HG03175 (cell line): ENCODE measurements around the gene AANAT.
A peak's percentile ranks its signal among the peaks of the same experiment; 100 is the strongest.

Experiments
- ATAC-seq: cut with Tn5 transposase; IDR thresholded peaks from one replicate; pipeline ENCODE4 v1.9.1; 2021; ENCODE audit warnings: mild to moderate bottlenecking, moderate library complexity; ENCODE audit not compliant: unreplicated experiment

Gene AANAT

DNA sequence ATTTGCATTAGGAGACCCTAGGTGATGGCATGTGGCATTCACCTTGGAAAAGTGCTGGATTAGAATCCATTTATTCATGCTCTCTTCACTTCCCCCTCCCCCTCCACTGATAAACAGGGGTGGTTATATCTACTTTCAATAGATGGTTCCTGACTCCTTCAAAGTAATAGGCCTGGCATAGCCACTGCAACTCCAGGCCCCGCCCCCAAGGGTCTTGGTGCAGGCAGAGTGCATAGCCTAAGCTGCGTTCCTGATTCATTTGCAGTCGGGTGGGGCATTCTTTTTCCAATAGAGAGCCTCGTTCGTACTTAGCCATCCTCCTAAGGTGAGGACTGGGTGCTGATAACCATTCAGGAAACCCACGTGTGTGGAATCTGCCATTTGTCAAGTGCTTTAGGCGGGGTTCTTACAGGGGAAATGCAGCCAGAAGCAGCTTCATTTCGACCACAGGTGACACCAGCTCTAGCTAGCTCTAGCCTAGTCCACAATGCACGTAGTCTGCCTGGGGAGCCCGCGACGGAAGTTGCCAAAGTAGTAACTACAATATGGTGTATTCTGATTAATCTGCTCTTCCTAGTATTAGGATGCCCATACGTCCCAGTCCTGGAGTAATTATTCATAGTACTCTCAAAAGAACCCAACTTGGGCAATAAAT, 25.6 kb upstream of the AANAT start:
- ATAC-seq: no peak

DNA sequence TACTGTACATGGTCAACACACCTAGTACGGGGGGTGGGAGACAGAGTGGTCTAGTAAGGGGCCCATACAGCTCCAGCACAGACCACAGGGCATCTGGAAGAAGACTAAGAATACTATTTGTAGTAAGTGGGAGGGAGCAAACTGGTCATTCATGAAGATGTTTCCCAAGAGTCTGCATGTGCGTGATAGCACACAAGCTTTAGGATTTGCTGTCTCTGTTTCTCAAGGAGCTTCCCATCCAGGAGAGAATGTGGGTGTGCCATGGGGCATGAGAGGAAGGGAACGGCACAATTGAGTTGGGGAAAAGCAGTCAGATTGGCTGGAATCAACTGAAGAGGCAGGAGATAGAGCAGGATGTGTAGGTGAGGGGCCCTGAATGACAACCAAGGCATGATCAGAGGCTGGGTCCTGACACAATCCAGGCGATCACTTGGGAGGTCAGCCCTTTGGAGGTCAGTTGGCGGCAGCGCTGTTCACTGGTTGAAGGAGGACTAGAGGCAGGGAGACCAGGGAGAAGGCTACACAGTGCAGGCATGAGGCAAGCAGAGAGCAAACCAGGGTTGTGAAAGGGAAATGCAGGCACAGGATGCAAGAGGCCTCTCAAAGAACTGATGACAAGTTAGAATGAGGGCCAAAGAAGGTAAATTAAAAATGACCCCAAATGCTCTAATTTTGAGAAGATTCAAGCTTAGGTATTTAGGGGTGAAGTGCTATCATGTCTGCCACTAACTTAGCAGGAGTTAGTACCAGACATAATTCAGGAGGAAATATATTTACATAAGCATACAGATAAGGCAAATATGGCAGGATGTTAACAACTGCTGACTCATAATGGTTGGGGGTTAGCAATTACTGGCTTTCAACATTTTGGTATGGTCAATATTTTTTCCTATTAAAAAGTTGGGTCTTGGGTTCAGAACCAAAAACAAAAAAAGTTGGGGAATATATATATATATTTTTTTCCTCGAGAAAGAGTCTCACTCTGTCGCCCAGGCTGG, 24.8 kb upstream of the AANAT start:
- ATAC-seq: no peak

DNA sequence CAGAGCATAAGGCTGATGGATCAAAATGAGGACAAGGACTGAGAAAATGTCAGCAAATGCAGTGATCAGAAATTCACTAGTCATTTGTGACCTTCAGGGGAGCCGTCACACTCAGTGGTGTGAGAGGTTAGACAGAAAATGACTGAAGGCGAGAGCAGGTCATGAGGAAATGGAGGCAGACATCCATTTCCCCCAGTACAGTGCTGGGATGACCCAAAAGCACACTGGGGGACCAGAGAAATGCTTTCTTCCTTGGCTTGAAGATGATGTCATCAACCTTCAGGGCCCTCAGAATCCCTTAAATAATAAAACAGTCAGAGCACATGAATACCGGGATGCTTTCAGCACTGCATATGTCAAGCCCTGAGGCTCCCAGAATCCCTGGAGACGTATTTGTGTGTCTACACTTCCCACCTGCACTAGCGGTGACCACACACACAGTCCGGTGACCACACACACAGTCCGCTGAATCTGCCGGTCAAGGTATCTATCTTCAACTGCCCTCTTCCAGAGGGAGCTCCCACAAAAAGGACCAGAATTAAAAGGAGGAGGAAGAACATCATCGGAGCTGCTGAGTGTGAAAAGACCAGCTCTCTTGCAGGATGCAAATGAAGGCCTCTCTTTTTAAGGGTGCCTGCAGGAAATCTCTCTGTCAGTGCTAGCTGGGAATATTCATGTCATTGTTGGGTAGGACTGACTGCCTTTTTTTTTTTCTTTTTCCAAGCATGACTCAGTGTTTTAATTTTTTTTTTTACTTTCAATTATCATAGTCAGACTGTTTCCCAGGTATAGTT, 22.7 kb upstream of the AANAT start:
- no peak for ATAC-seq

DNA sequence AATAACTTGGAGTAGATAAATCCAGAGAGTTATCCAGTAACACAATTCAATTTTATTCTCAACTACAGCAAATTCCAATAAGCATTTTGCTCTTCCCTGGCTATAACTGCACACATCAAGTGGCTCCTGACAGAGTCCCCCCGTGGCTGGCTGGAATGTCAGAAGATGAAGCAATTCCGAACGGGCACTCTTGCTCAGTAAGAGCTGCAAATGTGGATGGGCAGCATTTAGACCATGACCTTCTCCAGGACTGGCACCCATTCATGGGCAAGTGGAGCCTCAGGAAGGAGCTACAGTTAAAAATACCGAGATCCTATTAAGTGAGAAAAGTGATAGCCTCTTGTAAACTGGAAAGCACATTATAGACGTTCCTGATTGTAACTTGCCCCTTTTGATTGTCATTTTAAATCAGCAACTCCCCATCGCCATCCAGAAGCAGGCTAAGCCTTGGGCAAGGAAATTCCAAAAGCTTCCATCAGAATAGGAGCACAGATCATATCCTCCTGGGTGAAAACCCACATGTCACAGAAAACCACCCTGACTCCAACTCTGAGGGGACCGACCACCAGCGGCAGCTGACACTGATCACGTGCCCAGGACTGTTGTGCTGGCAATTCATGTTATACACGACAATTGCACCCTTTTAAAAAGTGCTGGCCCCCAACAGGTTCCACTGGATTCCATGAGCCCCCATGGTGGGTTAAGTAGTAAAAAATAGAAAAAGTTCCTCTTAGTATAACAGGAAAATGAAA, 21.5 kb upstream of the AANAT start:
- ATAC-seq: no peak

DNA sequence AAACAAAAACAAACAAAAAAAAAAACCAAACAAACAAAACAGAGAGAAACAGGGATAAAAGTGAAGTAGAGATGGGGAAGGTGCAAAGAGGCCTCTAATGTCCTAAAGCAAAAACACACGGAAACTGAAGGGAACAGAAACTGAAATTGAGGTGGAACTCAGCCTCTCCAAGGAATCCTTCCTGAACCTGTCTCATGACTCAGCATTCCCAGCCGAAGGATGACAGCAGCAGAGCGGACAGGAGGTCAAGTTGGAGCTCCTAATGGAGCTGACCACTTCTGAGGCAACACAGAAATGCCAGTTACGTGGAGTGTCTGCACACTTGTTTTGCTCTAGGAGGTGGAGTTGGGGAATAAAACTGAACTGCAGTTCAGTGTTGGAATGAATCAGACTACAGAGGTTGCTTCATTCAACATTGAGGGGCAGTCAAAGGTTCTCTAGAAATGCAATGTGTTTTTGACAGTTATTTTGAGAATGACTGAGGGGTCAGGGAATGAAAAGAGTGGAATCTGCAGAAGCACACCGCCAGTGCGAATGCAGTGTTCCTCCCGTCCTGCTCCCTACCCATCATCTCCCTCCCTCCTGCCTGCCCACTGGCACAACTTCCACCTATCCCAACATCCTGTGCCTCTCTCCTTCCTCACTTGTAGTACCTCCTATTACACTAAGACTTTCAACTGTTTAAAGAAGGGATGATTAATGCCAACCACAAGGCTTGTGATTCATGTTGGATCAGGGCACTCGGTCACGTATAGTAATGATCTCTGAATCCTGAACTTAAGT, 20.8 kb upstream of the AANAT start:
- ATAC-seq: no peak

DNA sequence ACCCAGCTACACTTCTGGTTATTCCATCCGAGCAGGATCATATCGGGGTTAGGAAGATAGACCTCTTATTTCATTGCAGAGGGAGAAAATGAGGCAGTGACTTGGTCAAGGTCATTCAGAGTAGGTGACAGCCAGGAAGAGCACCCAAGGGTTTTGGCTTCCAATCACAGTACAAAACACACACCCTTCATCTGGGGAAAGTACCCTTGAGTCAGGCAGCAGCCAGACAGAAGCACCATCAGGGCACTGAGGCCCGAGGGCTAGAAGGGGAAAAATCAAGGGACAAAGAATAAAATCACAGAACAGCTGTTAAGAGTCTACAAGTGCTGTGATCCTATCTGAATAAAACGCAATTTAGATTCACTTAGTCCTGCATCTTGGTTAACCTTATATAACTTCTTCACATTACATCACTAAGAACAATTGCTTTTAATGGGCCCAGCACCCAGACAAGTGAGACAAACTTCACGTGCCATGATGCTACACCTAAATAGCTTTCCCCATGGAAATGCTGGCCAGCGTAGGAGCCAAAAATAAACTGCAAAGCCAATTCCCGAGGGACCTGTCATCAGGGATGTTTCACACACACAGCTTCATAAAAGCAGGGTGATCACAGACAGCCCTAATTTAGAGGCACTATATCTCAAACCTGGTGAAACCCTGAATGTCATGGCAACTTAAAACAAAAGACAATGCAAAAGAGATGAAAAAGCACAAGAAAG, 19.3 kb upstream of the AANAT start:
- ATAC-seq: no peak

DNA sequence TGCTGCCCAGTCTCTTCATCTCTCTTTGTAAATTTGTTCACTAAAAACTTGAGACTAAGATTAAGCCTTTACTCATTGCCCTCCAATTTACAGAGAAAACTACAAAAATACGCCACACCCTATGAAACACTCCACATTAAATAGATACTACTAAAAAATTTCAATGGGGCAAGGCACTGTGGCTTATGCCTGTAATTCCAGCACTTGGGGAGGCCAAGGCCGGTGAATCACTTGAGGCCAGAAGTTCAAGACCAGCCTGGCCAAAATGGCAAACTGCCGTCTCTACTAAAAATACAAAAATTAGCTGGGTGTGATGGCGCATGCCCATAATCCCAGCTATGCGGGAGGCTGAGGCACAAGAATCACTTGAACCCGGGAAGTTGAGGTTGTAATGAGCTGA, 18.3 kb upstream of the AANAT start:
- ATAC-seq: no peak

DNA sequence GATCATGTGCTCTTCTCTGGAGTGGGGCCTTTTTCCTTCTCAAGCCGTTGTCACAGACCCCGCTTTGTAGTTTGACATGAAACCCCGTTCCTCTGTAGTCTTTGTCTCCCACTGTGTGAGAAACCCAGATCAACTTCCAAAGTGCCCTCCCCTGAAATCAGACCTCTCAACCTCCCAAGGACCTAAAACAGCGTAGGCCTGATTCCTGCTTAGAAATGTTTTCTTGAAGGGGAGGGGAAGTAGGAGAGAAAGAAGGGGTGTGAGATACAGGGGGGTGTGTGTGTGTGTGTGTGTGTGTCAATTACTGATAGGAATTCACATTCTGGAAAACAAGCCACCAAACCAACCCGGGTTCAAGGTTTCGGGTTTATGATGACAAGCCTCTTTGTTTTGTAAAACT, 15.9 kb upstream of the AANAT start:
- no peak for ATAC-seq

DNA sequence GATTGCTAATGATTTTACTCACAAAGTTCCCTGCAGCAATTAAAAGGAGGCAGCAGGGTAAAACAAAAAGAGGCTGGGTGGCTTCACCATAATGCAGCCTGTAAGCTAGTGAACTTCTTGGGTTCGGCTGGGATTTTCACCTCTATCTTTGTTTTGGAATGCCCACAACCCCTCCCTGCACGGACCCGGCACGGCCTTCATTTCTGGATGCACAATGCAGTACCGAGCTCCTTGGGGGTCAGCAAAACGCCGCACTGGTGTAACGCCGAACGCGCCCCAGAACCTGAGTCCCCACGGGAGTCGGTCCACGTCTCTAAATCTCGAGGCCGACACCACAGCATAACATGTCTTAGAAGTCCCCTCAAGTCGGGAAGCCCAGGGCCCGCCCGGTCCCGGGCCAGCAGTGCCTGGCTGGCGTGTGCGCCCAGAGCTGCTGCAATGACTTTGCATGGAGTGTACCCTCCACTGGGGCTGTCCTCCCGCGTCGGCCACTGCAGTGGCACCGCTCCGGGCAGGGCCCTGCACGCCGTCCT, 15.2 kb upstream of the AANAT start:
- peak; percentile 31 for ATAC-seq

DNA sequence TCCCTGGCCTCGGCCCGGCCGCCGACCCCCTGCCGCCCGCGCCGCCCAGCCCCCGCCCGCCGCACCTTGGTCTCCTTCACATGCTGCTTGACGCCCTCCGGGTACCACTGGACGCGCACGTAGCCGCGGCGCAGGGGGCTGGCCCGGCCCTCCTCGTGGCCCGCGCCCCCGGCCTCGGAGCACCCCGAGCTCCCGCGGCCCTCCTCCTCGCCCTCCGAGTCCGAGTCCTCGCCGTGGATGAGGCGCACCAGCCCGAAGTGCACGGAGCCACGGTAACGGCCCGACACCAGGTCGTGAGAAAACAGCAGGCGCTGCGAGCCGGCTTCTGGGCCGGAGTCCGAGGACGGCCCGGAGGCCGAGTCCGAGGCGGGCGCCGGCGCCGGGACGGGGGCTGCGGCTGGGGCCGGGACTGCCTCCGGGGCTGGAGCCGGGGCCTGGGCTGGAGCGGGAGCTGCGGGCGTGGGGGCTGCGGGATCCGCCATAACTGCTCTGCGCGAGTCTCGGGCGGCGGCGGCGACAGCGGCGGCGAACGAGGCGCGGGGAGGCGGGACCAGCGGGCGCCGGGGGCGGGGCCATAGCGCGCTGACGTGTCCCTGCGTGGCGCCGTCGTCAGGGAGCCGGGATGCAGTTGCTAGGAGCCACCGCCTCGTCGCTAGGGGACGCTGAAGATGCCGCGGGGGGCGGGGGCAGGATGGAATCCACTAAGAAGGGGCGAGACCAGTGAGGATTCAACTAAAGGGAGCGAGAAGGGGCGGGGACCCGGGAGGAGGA, 14.6 kb upstream of the AANAT start, which contains the start of gene UBE2O:
Gene UBE2O (minus strand): TSS at position 493 of the 771 bp plus-strand sequence. CDS start 11 bp downstream, at position 482.
- ATAC-seq: peak; percentile 92

DNA sequence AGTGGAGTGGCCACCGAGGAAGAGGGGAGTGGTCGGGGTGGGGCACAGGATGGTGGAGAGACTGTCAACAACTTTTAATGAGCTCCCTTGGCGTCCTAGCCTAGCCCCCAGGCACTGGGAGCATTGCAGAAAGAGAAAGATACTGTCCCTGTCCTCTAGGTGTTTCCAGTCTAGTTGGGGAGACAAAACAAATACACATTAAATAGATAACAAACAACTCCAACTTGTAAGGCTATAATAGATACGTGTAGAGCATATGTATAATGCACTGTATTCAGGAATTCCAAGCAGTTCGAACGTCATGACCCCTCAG, 14.0 kb upstream of the AANAT start:
- ATAC-seq: no peak

DNA sequence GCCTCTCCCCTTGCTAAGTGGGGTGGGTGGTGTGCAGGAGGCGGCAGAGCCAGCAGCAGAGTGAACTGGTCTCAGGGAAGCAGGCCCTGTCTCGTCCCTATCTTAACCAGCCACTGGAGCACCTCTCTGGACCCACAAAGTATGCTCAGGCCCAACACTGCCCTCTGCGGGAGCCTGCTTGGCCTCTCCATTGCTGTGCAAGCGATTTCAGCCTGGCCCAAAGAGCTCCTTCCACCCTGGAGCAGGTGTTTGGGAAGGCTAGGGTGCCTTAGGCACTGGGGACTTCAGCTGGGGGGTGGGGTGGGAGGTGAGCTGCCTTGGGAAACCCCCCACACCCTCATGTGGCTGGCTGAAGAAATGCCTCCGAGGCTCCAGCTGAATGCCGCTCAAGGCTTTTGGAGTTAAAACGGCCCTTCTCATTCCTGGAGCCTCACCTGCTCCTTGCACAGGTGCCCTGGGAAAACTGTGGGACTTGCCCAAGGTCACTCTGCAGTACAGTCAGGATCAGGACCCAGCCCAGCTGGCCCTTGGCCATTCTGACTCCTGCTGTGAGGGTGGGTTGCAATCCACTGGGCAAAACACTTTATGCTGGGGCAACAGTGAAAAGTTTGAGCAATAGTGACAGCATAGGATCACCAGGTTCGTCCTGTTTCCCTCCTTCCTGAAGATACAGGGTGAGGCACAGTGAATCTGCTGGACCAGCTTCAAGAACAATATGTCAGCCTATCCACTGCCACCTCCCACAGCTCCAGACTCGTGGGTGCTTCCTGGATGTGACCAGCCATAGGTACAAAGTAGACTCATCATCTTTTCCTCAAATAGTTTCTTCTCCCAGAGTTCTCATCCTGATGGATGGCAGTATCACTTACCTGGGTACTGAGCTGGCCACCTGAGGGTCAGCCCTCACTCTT, 8.6 kb upstream of the AANAT start:
- no peak for ATAC-seq

DNA sequence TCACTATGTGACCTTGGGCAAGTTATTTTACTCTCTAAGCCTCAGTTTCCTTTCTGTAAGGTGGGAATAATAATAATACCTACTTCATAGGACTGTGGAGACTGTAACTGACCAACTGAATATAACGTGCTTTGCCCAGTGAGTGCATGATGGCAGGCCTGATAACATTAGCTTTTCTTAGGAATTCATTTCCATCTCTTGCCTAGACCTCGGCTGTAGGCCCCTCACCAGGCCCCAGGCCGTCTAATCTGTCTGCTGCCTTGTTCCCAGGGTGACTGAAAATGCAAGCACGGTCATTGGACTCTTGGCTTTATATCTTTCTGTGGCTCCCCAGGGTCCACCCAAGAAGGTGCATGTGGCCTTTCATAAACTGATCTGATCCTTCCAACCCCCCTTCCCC, 7.7 kb upstream of the AANAT start:
- ATAC-seq: no peak

DNA sequence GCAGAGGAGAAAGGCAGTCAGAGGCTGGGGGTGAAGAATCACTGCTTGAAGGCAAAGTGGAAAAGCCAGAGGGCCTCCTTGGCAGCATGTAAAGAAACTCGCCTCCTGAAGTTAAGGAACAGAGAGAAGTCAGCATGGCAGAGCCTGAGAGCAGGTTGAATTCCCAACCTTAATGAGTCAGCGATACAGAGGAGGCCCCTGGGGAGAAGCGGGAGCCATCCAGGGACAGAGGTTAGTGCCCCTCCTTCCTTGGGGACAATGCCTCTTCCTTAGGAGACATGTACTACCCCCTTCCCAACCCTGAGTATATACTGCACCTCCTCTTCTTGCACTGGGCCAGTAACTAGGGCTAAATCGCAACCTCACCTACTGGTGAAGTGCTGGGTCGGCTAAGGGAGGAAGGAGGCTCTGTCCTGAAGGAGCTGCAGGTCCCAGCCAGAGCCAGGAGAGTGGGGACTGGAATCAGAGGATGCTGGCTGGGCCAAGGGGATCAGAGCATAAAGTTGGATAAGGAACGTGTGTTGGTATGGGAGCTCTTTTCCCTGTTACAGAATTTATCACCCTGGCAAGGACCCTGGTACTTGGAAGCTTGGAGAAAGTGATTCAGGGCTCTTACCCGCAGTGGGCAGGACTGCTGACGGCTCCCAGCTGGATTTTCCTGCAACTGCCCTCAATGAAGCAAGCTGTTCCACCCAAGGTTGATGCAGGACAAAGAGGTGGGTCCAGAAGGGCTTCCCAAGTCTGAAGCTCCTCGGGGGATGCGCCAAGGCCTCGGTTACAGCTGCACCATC, 5.4 kb upstream of the AANAT start:
- ATAC-seq: no peak

DNA sequence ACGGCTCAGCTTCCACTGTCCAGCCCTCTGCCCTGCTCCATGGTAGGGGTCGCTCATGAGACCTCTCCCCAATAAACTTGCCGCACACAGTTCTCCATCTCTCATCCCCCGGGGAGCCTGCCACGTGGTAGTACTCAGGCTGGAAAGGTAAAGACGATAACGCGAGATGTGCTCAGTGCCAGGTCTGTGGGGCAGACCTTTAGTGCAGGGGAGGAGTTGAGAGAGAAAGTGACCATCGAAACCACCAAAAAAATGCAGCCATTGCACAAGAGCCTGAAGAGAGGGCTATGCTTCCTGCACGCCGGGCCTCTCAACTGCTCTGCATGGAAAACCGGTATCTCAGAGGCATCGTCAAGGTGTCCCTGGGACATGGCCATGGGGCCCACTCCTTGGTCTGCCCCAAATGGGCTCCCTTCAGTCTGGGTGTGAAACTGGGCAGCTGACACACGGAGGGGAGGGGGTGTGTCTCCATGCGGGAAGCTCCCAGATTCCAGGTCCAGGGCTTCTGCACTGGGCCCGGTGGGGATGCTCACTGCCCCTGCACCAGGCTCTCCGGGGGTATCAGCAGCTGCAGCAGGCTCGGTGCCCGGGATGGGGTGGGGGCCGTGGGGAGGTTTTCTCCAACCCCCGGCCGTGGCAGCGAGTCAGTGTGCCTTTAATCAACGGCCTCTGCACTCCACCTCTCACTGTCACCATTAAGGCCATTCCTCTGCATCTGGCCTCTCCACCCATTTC, 4.7 kb upstream of the AANAT start:
- no peak for ATAC-seq

DNA sequence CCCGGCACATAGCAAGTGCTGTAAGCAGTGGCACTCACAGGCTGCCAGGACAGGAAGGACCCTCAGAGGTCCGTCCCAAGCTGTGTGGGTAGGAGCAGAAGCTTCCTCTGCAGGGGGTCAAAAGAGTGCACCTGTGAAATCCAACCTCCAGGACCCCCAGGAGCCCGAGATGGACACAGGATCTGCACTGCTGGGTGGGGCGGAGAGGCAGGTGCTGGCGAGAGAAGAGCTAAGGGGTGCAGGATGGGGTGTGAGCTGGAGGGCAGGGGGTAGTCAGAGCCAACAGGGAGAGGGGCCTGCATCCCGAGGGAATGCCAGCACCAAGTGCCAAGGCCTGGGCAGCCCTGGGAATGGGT, 650 bp upstream of the AANAT start:
- ATAC-seq: no peak
